Peyer's patch (tissue), 4 donors: Measurements from ENCODE around the gene ELK4. TPM values are rescaled to one million over a fixed set of nuclear protein-coding genes. Genes with fewer than 3 reads are reported as not detected.

Experiments
- DNase-seq, 3 donors: peaks; one replicate each; pipeline ENCODE4 v3.0.0-alpha.2; 2017 to 2019
- H3K27ac ChIP-seq, 4 donors: fragments of 200-600 bp; sonication (generic); one replicate each; pipeline ENCODE4 v1.5.1; 2016 to 2019
- H3K27me3 ChIP-seq, 2 donors: fragments of 200-600 bp; sonication (generic); one replicate each; pipeline ENCODE4 v1.5.1; 2019
- H3K36me3 ChIP-seq, 3 donors: fragments of 200-600 bp; sonication (generic); one replicate each; pipeline ENCODE4 v1.5.1; 2016 to 2019
- H3K4me1 ChIP-seq, 4 donors: fragments of 200-600 bp; sonication (generic); one replicate each; pipeline ENCODE4 v1.5.1; 2016 to 2019
- H3K4me3 ChIP-seq, 4 donors: fragments of 200-600 bp; sonication (generic); 1 replicate in 3 of 4; 2 replicates in 1 of 4; pipeline ENCODE4 v1.5.1; 2016 to 2019; ENCODE audit warnings: mild to moderate bottlenecking in 1 of 4
- H3K9me3 ChIP-seq, 4 donors: fragments of 200-600 bp; sonication (generic); one replicate each; pipeline ENCODE4 v1.5.1; 2016 to 2019; ENCODE audit warnings: mild to moderate bottlenecking in 1 of 4
- POLR2A ChIP-seq, 2 donors: fragments of 450-650 bp; IDR thresholded peaks; one replicate each; pipeline ENCODE4 v1.5.1; 2017; ENCODE audit warnings: antibody characterized with exemption in 2 of 2, mild to moderate bottlenecking in 2 of 2, moderate library complexity in 2 of 2
- total RNA-seq, 4 donors: library from RNA; depleted of rRNA; stranded (reverse); fragments of >200 nt; gene quantifications; one replicate each; pipeline ENCODE4 v1.1.0, GENCODE V29; 2016
- TF ChIP-seq, protein P1 (sequence below), 6 experiments: fragments of 450-650 bp in 4 of 6; fragments of 200-600 bp in 2 of 6; sonication (generic) in 1 of 6; IDR thresholded peaks; one replicate each; pipeline ENCODE4 v1.5.1; 2017 to 2019; ENCODE audit warnings: antibody characterized with exemption in 6 of 6, mild to moderate bottlenecking in 3 of 6, moderate library complexity in 1 of 6

ELK4 gene
- total RNA-seq, 4 donors from 2014 or later = 16.6 to 66.8 (median 23.7) TPM

DNA sequence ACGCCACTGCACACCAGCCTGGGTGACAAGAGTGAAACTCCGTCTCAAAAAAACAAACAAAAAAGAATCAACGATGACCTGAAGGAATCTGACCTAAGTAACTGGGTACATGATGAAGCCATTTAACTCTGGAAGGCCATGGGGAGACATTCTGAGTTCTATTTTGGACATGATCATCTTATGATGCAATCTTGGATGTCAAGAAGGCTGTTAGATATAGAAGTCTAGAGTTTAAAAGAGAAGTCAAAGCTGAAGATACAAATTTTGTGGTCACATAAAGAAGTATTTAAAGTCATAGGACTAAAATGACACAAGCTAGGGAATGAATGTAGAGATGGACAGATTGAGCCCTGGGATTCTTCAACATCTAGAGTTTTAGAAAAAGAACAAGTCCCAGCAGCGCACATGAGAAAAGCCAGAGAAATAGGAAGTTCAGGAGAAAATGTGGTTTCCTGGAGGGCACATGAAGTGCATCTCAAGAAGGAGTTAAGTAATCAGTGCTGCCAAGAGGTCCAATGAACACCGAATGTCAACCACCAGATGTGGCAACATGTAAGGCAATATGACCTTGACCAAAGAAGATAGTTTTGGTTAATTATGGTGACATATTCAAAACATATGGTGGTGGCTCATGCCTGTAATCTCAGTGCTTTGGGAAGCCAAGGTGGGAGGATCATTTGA is 26.8 kb downstream of the ELK4 start:
- Histone ChIP-seq H3K27ac (no peak overlapping the region), H3K4me1 (no peaks in the 10 kb centered on the region), H3K9me3 (no peaks in the 10 kb centered on the region), H3K27me3 (no peaks in the 10 kb centered on the region), H3K36me3 (peaks cover 0 to 5% (median 0%) of the 10 kb centered on the region in 3 donors), H3K4me3 (no peak overlapping the region)
- no peak for TF ChIP-seq POLR2A (IDR thresholded peaks at IDR 0.05)
- TF ChIP-seq, protein P1, sequence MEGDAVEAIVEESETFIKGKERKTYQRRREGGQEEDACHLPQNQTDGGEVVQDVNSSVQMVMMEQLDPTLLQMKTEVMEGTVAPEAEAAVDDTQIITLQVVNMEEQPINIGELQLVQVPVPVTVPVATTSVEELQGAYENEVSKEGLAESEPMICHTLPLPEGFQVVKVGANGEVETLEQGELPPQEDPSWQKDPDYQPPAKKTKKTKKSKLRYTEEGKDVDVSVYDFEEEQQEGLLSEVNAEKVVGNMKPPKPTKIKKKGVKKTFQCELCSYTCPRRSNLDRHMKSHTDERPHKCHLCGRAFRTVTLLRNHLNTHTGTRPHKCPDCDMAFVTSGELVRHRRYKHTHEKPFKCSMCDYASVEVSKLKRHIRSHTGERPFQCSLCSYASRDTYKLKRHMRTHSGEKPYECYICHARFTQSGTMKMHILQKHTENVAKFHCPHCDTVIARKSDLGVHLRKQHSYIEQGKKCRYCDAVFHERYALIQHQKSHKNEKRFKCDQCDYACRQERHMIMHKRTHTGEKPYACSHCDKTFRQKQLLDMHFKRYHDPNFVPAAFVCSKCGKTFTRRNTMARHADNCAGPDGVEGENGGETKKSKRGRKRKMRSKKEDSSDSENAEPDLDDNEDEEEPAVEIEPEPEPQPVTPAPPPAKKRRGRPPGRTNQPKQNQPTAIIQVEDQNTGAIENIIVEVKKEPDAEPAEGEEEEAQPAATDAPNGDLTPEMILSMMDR (IDR thresholded peaks at IDR 0.05) = no peak
- DNase-seq = no peak

GRCh38 chr1:205604059-205604458 is 27.8 kb downstream of the ELK4 start:
- Histone ChIP-seq H3K4me3 (no peak overlapping the region), H3K9me3 (no peaks in the 10 kb centered on the region)
- TF ChIP-seq POLR2A (IDR thresholded peaks at IDR 0.05) = no peak
- TF ChIP-seq, protein P1 (IDR thresholded peaks at IDR 0.05) = no peak

GRCh38 chr1:205601205-205601604 is 30.6 kb downstream of the ELK4 start:
- H3K4me1 ChIP-seq = peaks cover 0 to 4% (median 0%) of the 10 kb centered on the region in 4 donors
- no peaks in the 10 kb centered on the region for H3K9me3 ChIP-seq
- TF ChIP-seq POLR2A (IDR thresholded peaks at IDR 0.05) = no peak
- TF ChIP-seq, protein P1 (IDR thresholded peaks at IDR 0.05) = no peak
- DNase-seq = no peak
- H3K36me3 ChIP-seq = peaks cover 0 to 5% (median 0%) of the 10 kb centered on the region in 3 donors
- H3K4me3 ChIP-seq = no peak overlapping the region
- H3K27me3 ChIP-seq = no peaks in the 10 kb centered on the region
- no peak overlapping the region for H3K27ac ChIP-seq

More at GRCh38 chr1:205604059-205604458, 27.8 kb downstream of the ELK4 start:
- H3K27me3 ChIP-seq = no peaks in the 10 kb centered on the region
- no peak for DNase-seq
- peaks cover 0 to 5% (median 0%) of the 10 kb centered on the region in 3 donors for H3K36me3 ChIP-seq
- H3K27ac ChIP-seq = no peak overlapping the region
- H3K4me1 ChIP-seq = no peaks in the 10 kb centered on the region

DNA sequence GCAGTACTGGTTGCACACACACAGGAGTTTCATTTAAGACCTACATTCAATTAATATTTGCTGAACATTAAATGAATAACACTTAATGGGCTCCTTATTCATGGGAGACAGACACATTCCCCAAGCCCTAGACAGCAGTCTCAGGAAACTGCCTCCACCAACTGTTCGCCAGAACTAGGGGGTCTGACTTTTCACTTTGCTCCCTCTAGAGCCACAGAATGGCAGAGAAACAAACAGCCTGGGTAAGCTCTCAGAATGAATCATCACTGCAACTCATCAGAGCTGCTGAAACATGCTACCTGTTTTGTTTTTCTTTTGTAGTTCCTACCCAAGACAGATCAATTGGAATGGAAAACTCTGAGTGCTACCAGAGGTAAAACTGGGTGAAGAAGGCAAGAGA is 31.7 kb downstream of the ELK4 start:
- Histone ChIP-seq H3K27ac (peak overlapping the region in 1 of 4 donors; percentile 1), H3K27me3 (no peaks in the 10 kb centered on the region), H3K9me3 (no peaks in the 10 kb centered on the region), H3K4me1 (peaks cover 0 to 4% (median 0%) of the 10 kb centered on the region in 4 donors), H3K4me3 (no peak overlapping the region), H3K36me3 (peaks cover 0 to 5% (median 0%) of the 10 kb centered on the region in 3 donors)
- no peak for TF ChIP-seq POLR2A (IDR thresholded peaks at IDR 0.05)
- TF ChIP-seq, protein P1 (IDR thresholded peaks at IDR 0.05) = no peak
- DNase-seq = no peak

DNA sequence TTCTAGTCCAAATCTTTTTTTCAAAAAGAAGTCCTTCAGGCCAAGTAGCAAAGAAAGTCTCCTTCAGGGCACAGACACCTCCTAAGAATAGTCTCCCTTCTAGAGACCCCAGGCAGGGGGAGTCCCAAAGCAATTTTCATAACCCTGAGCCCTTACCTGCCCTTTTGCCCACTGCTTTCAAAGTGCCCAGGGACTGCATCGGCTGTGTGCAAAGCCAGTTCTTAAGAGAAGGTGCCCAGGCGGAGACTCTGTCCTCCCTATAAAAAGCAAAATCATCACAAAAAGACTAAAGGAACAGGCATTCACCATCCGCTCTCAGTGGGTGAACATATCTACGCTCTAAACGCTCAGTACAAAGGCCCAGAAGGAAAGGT is 32.2 kb downstream of the ELK4 start:
- H3K4me1 ChIP-seq = peaks cover 0 to 4% (median 0%) of the 10 kb centered on the region in 4 donors
- DNase-seq = no peak
- no peaks in the 10 kb centered on the region for H3K9me3 ChIP-seq
- H3K4me3 ChIP-seq = no peak overlapping the region
- H3K36me3 ChIP-seq = peaks cover 0 to 5% (median 0%) of the 10 kb centered on the region in 3 donors
- TF ChIP-seq, protein P1 (IDR thresholded peaks at IDR 0.05) = no peak
- no peak for TF ChIP-seq POLR2A (IDR thresholded peaks at IDR 0.05)
- H3K27ac ChIP-seq = peak overlapping the region in 1 of 4 donors; percentile 1
- no peaks in the 10 kb centered on the region for H3K27me3 ChIP-seq
